RWPE2 (cell line): ENCODE measurements around the gene OTULIN.

Source experiments
- ATAC-seq: fragments of 200-7000 bp; cut with Tn5 transposase; 3 replicates; pipeline ENCODE4 v1.9.1; 2021; ENCODE audit warnings: low read depth
- DNase-seq: peaks from one replicate; pipeline ENCODE4 v3.0.0-alpha.2; 2020; ENCODE audit warnings: low spot score
- H3K27ac ChIP-seq: fragments of 450-650 bp; 2 replicates; pipeline ENCODE4 v1.5.1; 2017; ENCODE audit warnings: mild to moderate bottlenecking; ENCODE audit not compliant: poor library complexity, severe bottlenecking
- H3K27me3 ChIP-seq: fragments of 250-450 bp; sonication (Bioruptor Pico); 2 replicates; pipeline ENCODE4 v1.5.1; 2021; ENCODE audit warnings: mild to moderate bottlenecking, moderate library complexity; ENCODE audit not compliant: insufficient read depth, poor library complexity, severe bottlenecking
- H3K36me3 ChIP-seq: fragments of 250-450 bp; sonication (Bioruptor Pico); 2 replicates; pipeline ENCODE4 v1.5.1; 2020; ENCODE audit warnings: low read depth, mild to moderate bottlenecking, moderate library complexity
- H3K4me1 ChIP-seq: fragments of 250-450 bp; sonication (Bioruptor Pico); 2 replicates; pipeline ENCODE4 v1.5.1; 2021; ENCODE audit warnings: mild to moderate bottlenecking, moderate library complexity; ENCODE audit not compliant: insufficient read depth, poor library complexity, severe bottlenecking
- H3K4me3 ChIP-seq: fragments of 250-450 bp; sonication (Bioruptor Pico); 2 replicates; pipeline ENCODE4 v1.5.1; 2021; ENCODE audit warnings: mild to moderate bottlenecking, moderate library complexity; ENCODE audit not compliant: severe bottlenecking
- H3K9me3 ChIP-seq: fragments of 250-450 bp; sonication (Bioruptor Pico); 2 replicates; pipeline ENCODE4 v1.5.1; 2021; ENCODE audit warnings: mild to moderate bottlenecking, moderate library complexity; ENCODE audit not compliant: severe bottlenecking
- TF ChIP-seq, protein P1 (sequence below): fragments of 450-650 bp; IDR thresholded peaks from one replicate; pipeline ENCODE4 v1.5.1; 2017; ENCODE audit warnings: mild to moderate bottlenecking, moderate library complexity; ENCODE audit not compliant: poor library complexity, severe bottlenecking

Gene OTULIN

DNA sequence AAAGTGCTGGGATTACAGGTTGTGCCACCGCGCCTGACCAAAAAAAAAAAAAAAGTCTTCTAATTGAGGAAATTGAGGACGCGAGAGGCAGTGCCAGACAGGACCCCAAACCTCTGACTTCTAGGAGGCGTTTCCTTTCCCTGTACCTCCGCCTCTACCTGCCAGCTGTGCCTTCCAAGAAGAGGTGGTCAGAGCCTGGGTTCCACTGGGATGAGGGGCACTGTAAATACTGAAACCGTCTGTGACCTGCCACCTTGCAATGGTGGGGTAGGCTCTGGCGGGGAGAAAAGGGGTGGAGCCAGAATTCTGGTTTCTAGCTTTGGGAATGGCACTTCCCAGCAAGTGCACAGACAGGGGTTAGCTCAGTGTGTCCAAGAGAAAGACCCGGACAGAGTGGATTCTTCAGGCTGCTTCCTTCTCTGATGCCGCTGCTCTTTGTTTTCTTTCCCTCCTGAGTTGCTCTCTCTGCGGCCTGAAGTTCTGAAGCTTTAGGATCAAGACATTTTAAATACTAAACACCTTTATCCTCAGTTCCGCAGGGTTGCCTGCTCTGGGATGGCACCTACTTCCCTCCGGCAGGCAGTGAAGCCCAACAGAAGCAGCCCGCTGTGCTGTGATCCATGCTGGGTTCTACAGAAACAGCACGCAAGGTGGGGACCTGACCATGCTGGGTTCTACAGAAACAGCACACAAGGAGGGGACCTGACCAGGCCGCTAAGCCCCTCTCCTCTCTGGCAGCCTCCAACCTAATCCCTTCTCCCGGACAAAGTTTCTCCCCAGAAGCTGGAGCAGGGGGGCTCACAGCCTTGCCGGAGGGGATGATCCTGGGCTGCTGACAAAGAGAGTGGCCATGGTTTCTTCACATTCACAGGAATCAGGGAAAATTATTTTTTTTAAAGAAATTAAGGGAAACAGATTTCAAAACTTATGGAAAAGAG is 65.2 kb downstream of the OTULIN start:
- TF ChIP-seq, protein P1, sequence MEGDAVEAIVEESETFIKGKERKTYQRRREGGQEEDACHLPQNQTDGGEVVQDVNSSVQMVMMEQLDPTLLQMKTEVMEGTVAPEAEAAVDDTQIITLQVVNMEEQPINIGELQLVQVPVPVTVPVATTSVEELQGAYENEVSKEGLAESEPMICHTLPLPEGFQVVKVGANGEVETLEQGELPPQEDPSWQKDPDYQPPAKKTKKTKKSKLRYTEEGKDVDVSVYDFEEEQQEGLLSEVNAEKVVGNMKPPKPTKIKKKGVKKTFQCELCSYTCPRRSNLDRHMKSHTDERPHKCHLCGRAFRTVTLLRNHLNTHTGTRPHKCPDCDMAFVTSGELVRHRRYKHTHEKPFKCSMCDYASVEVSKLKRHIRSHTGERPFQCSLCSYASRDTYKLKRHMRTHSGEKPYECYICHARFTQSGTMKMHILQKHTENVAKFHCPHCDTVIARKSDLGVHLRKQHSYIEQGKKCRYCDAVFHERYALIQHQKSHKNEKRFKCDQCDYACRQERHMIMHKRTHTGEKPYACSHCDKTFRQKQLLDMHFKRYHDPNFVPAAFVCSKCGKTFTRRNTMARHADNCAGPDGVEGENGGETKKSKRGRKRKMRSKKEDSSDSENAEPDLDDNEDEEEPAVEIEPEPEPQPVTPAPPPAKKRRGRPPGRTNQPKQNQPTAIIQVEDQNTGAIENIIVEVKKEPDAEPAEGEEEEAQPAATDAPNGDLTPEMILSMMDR: no peak
- H3K27ac ChIP-seq: no peak overlapping the region
- no peak overlapping the region for H3K4me3 ChIP-seq
- H3K27me3 ChIP-seq: no peaks in the 10 kb centered on the region
- no peak for ATAC-seq
- no peaks in the 10 kb centered on the region for H3K36me3 ChIP-seq
- no peak for DNase-seq
- no peaks in the 10 kb centered on the region for H3K9me3 ChIP-seq
- H3K4me1 ChIP-seq: peaks cover 12% of the 10 kb centered on the region

GRCh38 chr5:14730466-14730865 is 65.9 kb downstream of the OTULIN start:
- TF ChIP-seq, protein P1: no peak
- Histone ChIP-seq H3K4me3 (no peak overlapping the region), H3K27me3 (no peaks in the 10 kb centered on the region)

GRCh38 chr5:14730881-14731280 is 66.4 kb downstream of the OTULIN start:
- no peaks in the 10 kb centered on the region for H3K36me3 ChIP-seq
- ATAC-seq: no peak
- TF ChIP-seq, protein P1: no peak

More at GRCh38 chr5:14730466-14730865, 65.9 kb downstream of the OTULIN start:
- Histone ChIP-seq H3K27ac (no peak overlapping the region), H3K36me3 (no peaks in the 10 kb centered on the region), H3K9me3 (no peaks in the 10 kb centered on the region), H3K4me1 (peaks cover 12% of the 10 kb centered on the region)
- no peak for ATAC-seq
- no peak for DNase-seq

GRCh38 chr5:14732991-14733390 is 68.5 kb downstream of the OTULIN start:
- H3K4me3 ChIP-seq: no peak overlapping the region
- TF ChIP-seq, protein P1: no peak
- no peaks in the 10 kb centered on the region for H3K36me3 ChIP-seq
- no peaks in the 10 kb centered on the region for H3K4me1 ChIP-seq
- no peak overlapping the region for H3K27ac ChIP-seq
- no peaks in the 10 kb centered on the region for H3K27me3 ChIP-seq
- ATAC-seq (no peak), DNase-seq (no peak)
- no peaks in the 10 kb centered on the region for H3K9me3 ChIP-seq

More at GRCh38 chr5:14730881-14731280, 66.4 kb downstream of the OTULIN start:
- no peak overlapping the region for H3K4me3 ChIP-seq
- DNase-seq: no peak
- H3K9me3 ChIP-seq: no peaks in the 10 kb centered on the region
- H3K27ac ChIP-seq: no peak overlapping the region
- H3K27me3 ChIP-seq: no peaks in the 10 kb centered on the region
- peaks cover 10% of the 10 kb centered on the region for H3K4me1 ChIP-seq

GRCh38 chr5:14733661-14734060 is 69.1 kb downstream of the OTULIN start:
- H3K27ac ChIP-seq: no peak overlapping the region
- ATAC-seq: no peak

More at GRCh38 chr5:14733661-14734060, 69.1 kb downstream of the OTULIN start:
- Histone ChIP-seq H3K36me3 (no peaks in the 10 kb centered on the region), H3K4me3 (no peak overlapping the region), H3K9me3 (no peaks in the 10 kb centered on the region), H3K4me1 (no peaks in the 10 kb centered on the region), H3K27me3 (no peaks in the 10 kb centered on the region)
- no peak for DNase-seq
- TF ChIP-seq, protein P1: no peak
